ENCODE data around the gene PKLR.

GRCh38 chr1:155316922-155317321, 15.7 kb upstream of the PKLR start:
- TF ChIP-seq, protein P1, sequence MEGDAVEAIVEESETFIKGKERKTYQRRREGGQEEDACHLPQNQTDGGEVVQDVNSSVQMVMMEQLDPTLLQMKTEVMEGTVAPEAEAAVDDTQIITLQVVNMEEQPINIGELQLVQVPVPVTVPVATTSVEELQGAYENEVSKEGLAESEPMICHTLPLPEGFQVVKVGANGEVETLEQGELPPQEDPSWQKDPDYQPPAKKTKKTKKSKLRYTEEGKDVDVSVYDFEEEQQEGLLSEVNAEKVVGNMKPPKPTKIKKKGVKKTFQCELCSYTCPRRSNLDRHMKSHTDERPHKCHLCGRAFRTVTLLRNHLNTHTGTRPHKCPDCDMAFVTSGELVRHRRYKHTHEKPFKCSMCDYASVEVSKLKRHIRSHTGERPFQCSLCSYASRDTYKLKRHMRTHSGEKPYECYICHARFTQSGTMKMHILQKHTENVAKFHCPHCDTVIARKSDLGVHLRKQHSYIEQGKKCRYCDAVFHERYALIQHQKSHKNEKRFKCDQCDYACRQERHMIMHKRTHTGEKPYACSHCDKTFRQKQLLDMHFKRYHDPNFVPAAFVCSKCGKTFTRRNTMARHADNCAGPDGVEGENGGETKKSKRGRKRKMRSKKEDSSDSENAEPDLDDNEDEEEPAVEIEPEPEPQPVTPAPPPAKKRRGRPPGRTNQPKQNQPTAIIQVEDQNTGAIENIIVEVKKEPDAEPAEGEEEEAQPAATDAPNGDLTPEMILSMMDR (conservative IDR thresholded peaks at IDR 0.05; ENCODE audit: low read depth, low read length) = no peak
- TF ChIP-seq POLR2A (IDR thresholded peaks at IDR 0.05; ENCODE audit: low read depth, low read length) (no peak), MXI1 (IDR thresholded peaks at IDR 0.05; ENCODE audit: borderline replicate concordance, low read depth, low read length) (no peak), NFE2L2 (IDR thresholded peaks at IDR 0.05; ENCODE audit: low read depth, low read length) (no peak), ELK1 (IDR thresholded peaks at IDR 0.05; ENCODE audit: borderline replicate concordance, low read depth, low read length) (no peak), CEBPB (IDR thresholded peaks at IDR 0.05; ENCODE audit: low read depth, low read length) (no peak)
